Effector CD4-positive, alpha-beta T cell (primary cell): Measurements from ENCODE around the gene RASGEF1B.
"Not testable (repeated sequence)": the region's sequence is repeated elsewhere in the genome, so short reads cannot be mapped to it uniquely, and the experiment has no call there.

Experiments
- DNase-seq: peaks from one replicate; pipeline ENCODE4 v3.0.0-alpha.2; 2020

The RASGEF1B gene

GRCh38 chr4:81429031-81429430, 42.7 kb downstream of the RASGEF1B start:
- no peak for DNase-seq

- DNase-seq, result no peak
Measured at GRCh38 chr4:81428002-81428401, 43.7 kb downstream of the RASGEF1B start.

- DNase-seq, result no peak
Measured at GRCh38 chr4:81427344-81427821, 44.3 kb downstream of the RASGEF1B start.

GRCh38 chr4:81426770-81427289, 44.9 kb downstream of the RASGEF1B start:
- no peak for DNase-seq

GRCh38 chr4:81424816-81425755, 46.6 kb downstream of the RASGEF1B start:
- no peak for DNase-seq

- DNase-seq, result no peak
Measured at GRCh38 chr4:81424336-81424735, 47.4 kb downstream of the RASGEF1B start.

GRCh38 chr4:81422595-81422994, 49.1 kb downstream of the RASGEF1B start:
- no peak for DNase-seq

- DNase-seq, result no peak
Measured at GRCh38 chr4:81421346-81422218, 50.1 kb downstream of the RASGEF1B start.

- no peak for DNase-seq
Measured at GRCh38 chr4:81418572-81418971, 53.1 kb downstream of the RASGEF1B start.

GRCh38 chr4:81412946-81413495, 58.7 kb downstream of the RASGEF1B start:
- DNase-seq, result no peak

- DNase-seq, result no peak
Measured at GRCh38 chr4:81410680-81411079, 61.0 kb downstream of the RASGEF1B start.

GRCh38 chr4:81409836-81410235, 61.9 kb downstream of the RASGEF1B start:
- no peak for DNase-seq

- DNase-seq, result no peak
Measured at GRCh38 chr4:81408341-81408740, 63.4 kb downstream of the RASGEF1B start.

GRCh38 chr4:81407726-81408125, 64.0 kb downstream of the RASGEF1B start:
- no peak for DNase-seq

GRCh38 chr4:81406481-81406880, 65.2 kb downstream of the RASGEF1B start:
- not testable (repeated sequence) for DNase-seq

- DNase-seq, result peak; percentile 45
Measured at GRCh38 chr4:81405900-81406401, 65.8 kb downstream of the RASGEF1B start.

- DNase-seq, result no peak
Measured at GRCh38 chr4:81404741-81405140, 67.0 kb downstream of the RASGEF1B start.

- no peak for DNase-seq
Measured at GRCh38 chr4:81404294-81404693, 67.4 kb downstream of the RASGEF1B start.

- no peak for DNase-seq
Measured at GRCh38 chr4:81399306-81400086, 72.2 kb downstream of the RASGEF1B start.

- no peak for DNase-seq
Measured at GRCh38 chr4:81398379-81398778, 73.3 kb downstream of the RASGEF1B start.

- DNase-seq, result no peak
Measured at GRCh38 chr4:81397635-81398034, 74.1 kb downstream of the RASGEF1B start.

- DNase-seq, result no peak
Measured at GRCh38 chr4:81395239-81395638, 76.5 kb downstream of the RASGEF1B start.
